SK-N-SH (cell line): Measurements from ENCODE around the gene SH3BGRL2. TPM values are rescaled to one million over a fixed set of nuclear protein-coding genes. Genes with fewer than 3 reads are reported as not detected.

Experiments used
- CTCF ChIA-PET: fragments of 300-600, 350-600 bp; formaldehyde crosslinking; extraction: SDS; loops from one replicate; lab custom pipeline; 2021; lab: Yijun Ruan, JAX
- POLR2A ChIA-PET: fragments of 350-600 bp; sonication (Branson Sonifier 250); formaldehyde crosslinking; extraction: SDS; loops from one replicate; lab custom pipeline; 2020; ENCODE audit warnings: antibody characterized with exemption, inconsistent platforms; lab: Yijun Ruan, JAX
- DNase-seq: peaks from one replicate; pipeline ENCODE4 v3.0.0; 2012
- H2AFZ ChIP-seq: fragments of 200-600 bp; sonication (generic); 2 replicates; pipeline ENCODE4 v1.8.1; 2016; ENCODE audit warnings: antibody characterized with exemption, mild to moderate bottlenecking, low read depth
- H3F3A ChIP-seq: fragments of 200-600 bp; sonication (generic); replicated peaks from 2 replicates; pipeline ENCODE3; 2016; ENCODE audit warnings: antibody characterized with exemption, mild to moderate bottlenecking; ENCODE audit not compliant: insufficient read depth
- H3K27ac ChIP-seq, 2 experiments: fragments of 200-500 bp in 1 of 2; fragments of 200-600 bp in 1 of 2; sonication (Bioruptor generic) in 1 of 2; sonication (generic), shearing (Covaris generic) in 1 of 2; 2 replicates each; pipeline versions ENCODE4 v1.5.1 to v1.6.1; 2014 to 2016; ENCODE audit warnings: low read depth in 2 of 2, inconsistent platforms in 1 of 2, low read length in 1 of 2, mild to moderate bottlenecking in 1 of 2, mixed read lengths in 1 of 2
- H3K27me3 ChIP-seq: fragments of 200-600 bp; sonication (generic), shearing (Covaris generic); 2 replicates; pipeline ENCODE4 v1.6.1; 2016; ENCODE audit warnings: mixed run types; ENCODE audit not compliant: insufficient read depth
- H3K36me3 ChIP-seq, 2 experiments: fragments of 200-500 bp in 1 of 2; fragments of 200-600 bp in 1 of 2; sonication (Bioruptor generic) in 1 of 2; sonication (generic) in 1 of 2; replicated peaks in 1 of 2; 2 replicates each; pipeline versions ENCODE3 to v1.5.1; 2014 to 2016; ENCODE audit warnings: low read length in 1 of 2, mild to moderate bottlenecking in 1 of 2; ENCODE audit not compliant: insufficient read depth in 2 of 2, control insufficient read depth in 1 of 2
- H3K4me1 ChIP-seq, 2 experiments: fragments of 200-500 bp in 1 of 2; fragments of 200-600 bp in 1 of 2; sonication (Bioruptor generic) in 1 of 2; sonication (generic), shearing (Covaris generic) in 1 of 2; 2 replicates each; pipeline versions ENCODE4 v1.5.1 to v1.6.1; 2014 to 2016; ENCODE audit warnings: low read depth in 1 of 2, low read length in 1 of 2, mixed run types in 1 of 2; ENCODE audit not compliant: insufficient read depth in 2 of 2, control insufficient read depth in 1 of 2
- H3K4me2 ChIP-seq: fragments of 200-600 bp; sonication (generic), shearing (Covaris generic); 2 replicates; pipeline ENCODE4 v1.6.1; 2017; ENCODE audit warnings: mixed run types
- H3K4me3 ChIP-seq, 2 experiments: fragments of 200-500 bp in 1 of 2; fragments of 200-600 bp in 1 of 2; sonication (Bioruptor generic) in 1 of 2; sonication (generic), shearing (Covaris generic) in 1 of 2; 2 replicates each; pipeline versions ENCODE4 v1.5.1 to v1.8.1; 2014 to 2016; ENCODE audit warnings: low read depth in 2 of 2, inconsistent platforms in 1 of 2, low read length in 1 of 2, mild to moderate bottlenecking in 1 of 2, mixed read lengths in 1 of 2, moderate library complexity in 1 of 2
- H3K79me2 ChIP-seq: fragments of 200-600 bp; sonication (generic); 2 replicates; pipeline ENCODE4 v1.8.1; 2017; ENCODE audit warnings: mild to moderate bottlenecking; ENCODE audit not compliant: insufficient read depth
- H3K9ac ChIP-seq: fragments of 200-600 bp; sonication (generic); 2 replicates; pipeline ENCODE4 v1.6.1; 2017; ENCODE audit warnings: mixed run types
- H3K9me2 ChIP-seq: fragments of 200-600 bp; sonication (generic); 2 replicates; pipeline ENCODE4 v1.6.1; 2017; ENCODE audit warnings: mixed run types
- H3K9me3 ChIP-seq: fragments of 200-600 bp; sonication (generic); 2 replicates; pipeline ENCODE4 v1.6.1; 2017; ENCODE audit warnings: mixed run types, mild to moderate bottlenecking, moderate library complexity
- H4K20me1 ChIP-seq: fragments of 200-600 bp; sonication (generic); 2 replicates; pipeline ENCODE4 v1.6.1; 2017; ENCODE audit warnings: mild to moderate bottlenecking, mixed run types; ENCODE audit not compliant: insufficient read depth
- EZH2phosphoT487 ChIP-seq: fragments of 200-600 bp; sonication (generic); IDR thresholded peaks from 2 replicates; pipeline ENCODE4 v1.6.1; 2017; ENCODE audit warnings: low read depth, mixed run types, mild to moderate bottlenecking, antibody characterized with exemption, moderate library complexity, borderline replicate concordance
- FOXJ3 ChIP-seq: sonication (generic); formaldehyde crosslinking; IDR thresholded peaks from 2 replicates; pipeline ENCODE4 v1.5.1; 2020; ENCODE audit warnings: mild to moderate bottlenecking, missing genetic modification reagents
- GABPA ChIP-seq: IDR thresholded peaks from 2 replicates; pipeline ENCODE4 v1.4.0; 2012; ENCODE audit warnings: low read depth, mild to moderate bottlenecking
- NRF1 ChIP-seq: IDR thresholded peaks from 2 replicates; pipeline ENCODE4 v1.6.1; 2012; ENCODE audit warnings: low read depth, mild to moderate bottlenecking, low read length
- POLR2AphosphoS5 ChIP-seq: IDR thresholded peaks from 2 replicates; pipeline ENCODE4 v1.6.1; 2012; ENCODE audit warnings: low read depth, low read length
- TAF1 ChIP-seq: IDR thresholded peaks from 2 replicates; pipeline ENCODE4 v1.6.1; 2012; ENCODE audit warnings: low read depth, mild to moderate bottlenecking, low read length, moderate library complexity, borderline replicate concordance
- TEAD4 ChIP-seq: IDR thresholded peaks from 2 replicates; pipeline ENCODE4 v1.4.0; 2012; ENCODE audit warnings: mild to moderate bottlenecking, borderline replicate concordance; ENCODE audit not compliant: insufficient read depth
- WGBS: methylation state at CpG from one replicate; pipeline ENCODE4 v1.1.6; 2017; ENCODE audit warnings: low lambda C conversion rate; 5-methylcytosine and 5-hydroxymethylcytosine counted together
- polyA plus RNA-seq, 3 experiments: library from polyadenylated mRNA; depleted of rRNA; stranded (reverse); fragments of >200 nt; gene quantifications; 2 replicates each; pipeline ENCODE4 v1.2.3, GENCODE V29; 2012
- TF ChIP-seq, protein P1 (sequence below): IDR thresholded peaks from 2 replicates; pipeline ENCODE4 v1.4.0; 2012; ENCODE audit warnings: low read depth

SH3BGRL2 gene
- polyA plus RNA-seq, 1 of the 3 experiments (the other 2 are of a cell fraction): 1.4 TPM

DNA sequence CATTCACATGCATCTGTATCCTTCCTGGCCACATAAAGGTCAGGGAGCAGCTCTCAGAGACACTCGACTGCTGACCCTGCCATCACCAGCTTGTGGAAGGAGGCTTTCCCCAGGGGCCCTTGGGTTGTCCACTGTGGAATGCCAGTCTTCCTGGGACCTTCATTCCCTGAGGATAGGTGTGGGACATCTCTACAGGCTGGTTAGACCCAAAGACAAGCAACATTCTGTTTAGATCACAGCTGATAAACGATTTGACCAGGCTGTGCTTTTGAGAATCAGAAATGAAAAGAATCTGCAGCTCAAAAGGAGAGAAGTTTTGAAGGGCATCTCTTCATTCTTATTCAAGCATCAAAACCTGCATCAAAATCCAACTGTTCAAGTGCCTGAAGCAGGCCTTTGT lies 18.2 kb upstream of the SH3BGRL2 start:
- Histone ChIP-seq H3K79me2 (no peaks in the 10 kb centered on the region), H3K4me3 (no peak overlapping the region), H2AFZ (no peak overlapping the region), H3K9ac (no peak overlapping the region), H3K36me3 (no peaks in the 10 kb centered on the region), H3F3A (no peaks in the 10 kb centered on the region), H3K27ac (peak overlapping the region in 1 of 2 experiments; percentile 86; a peak in 2 of 4 replicates), H3K4me2 (no peak overlapping the region), H3K27me3 (no peaks in the 10 kb centered on the region), H3K9me2 (no peaks in the 10 kb centered on the region), H3K4me1 (peaks cover 0 to 37% of the 10 kb centered on the region in 2 experiments; a peak in 2 of 4 replicates), H3K9me3 (no peaks in the 10 kb centered on the region), H4K20me1 (no peaks in the 10 kb centered on the region)
- no peak for DNase-seq
- WGBS: 41% methylated on average over 2 of the region's 2 CpGs
- TF ChIP-seq GABPA (no peak), FOXJ3 (CRISPR knock-in tag) (peak; percentile 62; the same call in 1 of the 2 replicates)
- POLR2A ChIA-PET: interaction anchor here (0.6 to 1.9 kb wide), 3 partner anchors 11 to 19 kb away, joined by 3 to 7 read pairs (median 3); partner anchors contain the start of gene SH3BGRL2
- CTCF ChIA-PET: interaction anchor here (0.6 to 2.5 kb wide), 11 partner anchors 10 to 255 kb away, joined by 3 to 11 read pairs (median 4); no protein-coding TSS in a partner anchor

DNA sequence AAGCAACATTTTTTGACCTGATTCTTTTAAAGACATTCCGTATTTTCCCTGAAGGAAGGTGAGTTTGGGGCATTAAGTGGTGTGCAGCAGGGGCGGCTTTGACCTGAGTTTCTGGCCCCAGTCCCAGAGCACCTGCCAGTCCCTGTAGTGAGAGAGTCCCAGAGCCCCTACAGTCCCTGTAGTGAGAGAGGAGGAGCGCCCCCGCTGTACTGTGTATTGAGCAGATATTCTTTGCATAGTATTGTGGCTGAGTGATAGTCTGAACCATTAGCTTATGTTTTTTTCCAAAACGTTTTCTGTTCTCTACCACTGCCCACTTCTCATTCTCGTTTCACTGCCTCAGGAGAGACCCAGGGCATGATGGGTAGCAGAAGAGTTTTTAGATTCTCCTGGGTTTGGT lies 17.2 kb upstream of the SH3BGRL2 start:
- Histone ChIP-seq H3K9me3 (no peaks in the 10 kb centered on the region), H3K4me1 (peaks cover 0 to 33% of the 10 kb centered on the region in 2 experiments; a peak in 2 of 4 replicates), H4K20me1 (no peaks in the 10 kb centered on the region), H3K9ac (no peak overlapping the region), H3K27ac (no peak overlapping the region), H3K4me2 (no peak overlapping the region), H3K27me3 (no peaks in the 10 kb centered on the region), H3F3A (no peaks in the 10 kb centered on the region), H3K36me3 (no peaks in the 10 kb centered on the region), H3K9me2 (no peaks in the 10 kb centered on the region), H3K4me3 (no peak overlapping the region), H3K79me2 (no peaks in the 10 kb centered on the region), H2AFZ (no peak overlapping the region)
- DNase-seq: no peak
- CTCF ChIA-PET: interaction anchor here (1.4 kb wide), 1 partner anchor 9 kb away, joined by 4 read pairs; no protein-coding TSS in a partner anchor
- POLR2A ChIA-PET: interaction anchor here (1.9 kb wide), 1 partner anchor 17 kb away, joined by 7 read pairs; the partner anchor contains the start of gene SH3BGRL2
- WGBS: 73% methylated on average over 6 of the region's 6 CpGs
- no peak for TF ChIP-seq NRF1
- no peak for TF ChIP-seq POLR2AphosphoS5
- TF ChIP-seq, protein P1, sequence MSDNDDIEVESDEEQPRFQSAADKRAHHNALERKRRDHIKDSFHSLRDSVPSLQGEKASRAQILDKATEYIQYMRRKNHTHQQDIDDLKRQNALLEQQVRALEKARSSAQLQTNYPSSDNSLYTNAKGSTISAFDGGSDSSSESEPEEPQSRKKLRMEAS: no peak
- TF ChIP-seq TAF1: no peak
- no peak for TF ChIP-seq EZH2phosphoT487

DNA sequence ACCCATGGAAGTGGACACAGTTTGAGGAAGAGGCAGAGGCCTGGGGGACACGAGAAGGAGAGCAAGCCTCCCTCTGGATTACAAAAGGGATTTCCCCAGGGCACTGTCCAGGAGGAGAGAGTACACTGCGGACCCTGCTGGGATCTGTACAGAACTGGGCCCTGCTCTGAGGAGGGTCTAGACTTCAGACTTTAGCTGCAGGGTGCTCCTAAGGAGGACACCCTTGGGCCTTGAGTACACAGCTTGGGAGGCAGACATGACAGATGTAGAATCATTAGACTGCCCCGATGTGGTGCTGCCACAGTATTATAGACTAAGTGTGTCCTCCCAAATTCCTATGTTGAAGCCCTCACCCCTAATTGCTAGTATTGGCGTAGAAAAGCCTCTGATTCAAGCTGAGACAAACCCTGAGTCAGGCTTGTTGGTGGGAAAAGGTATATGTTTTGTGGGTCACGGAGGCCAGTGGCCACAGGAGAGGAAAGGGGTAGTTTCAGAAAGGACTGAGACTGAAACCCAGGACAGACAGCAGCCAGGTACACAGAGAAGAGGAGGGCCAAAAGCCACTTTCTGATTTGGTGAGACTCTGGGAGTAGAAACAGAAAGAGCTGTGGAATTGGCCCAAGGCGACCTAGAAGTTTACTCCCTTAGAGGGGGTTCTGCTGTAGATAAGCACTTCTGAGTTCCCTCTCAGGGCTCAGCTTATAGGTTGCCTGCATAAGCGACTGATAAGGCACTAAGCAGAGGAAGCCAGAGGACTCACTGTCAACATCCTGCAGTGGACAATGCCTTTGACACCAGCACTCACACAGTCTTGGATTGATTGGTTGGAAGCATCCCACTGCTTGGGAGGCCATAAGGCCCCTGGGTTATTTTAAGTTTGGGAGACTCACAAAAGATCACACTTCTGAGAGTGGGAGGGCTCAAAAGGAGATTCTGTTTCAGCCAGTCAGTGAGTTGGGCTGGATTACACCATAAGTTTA lies 16.5 kb upstream of the SH3BGRL2 start:
- no peak for TF ChIP-seq TEAD4
- no peaks in the 10 kb centered on the region for H3K36me3 ChIP-seq
- H3K27ac ChIP-seq: no peak overlapping the region
- no peak overlapping the region for H3K4me3 ChIP-seq
- POLR2A ChIA-PET: no interaction called here
- H3K4me2 ChIP-seq: no peak overlapping the region
- H3K4me1 ChIP-seq: peaks cover 0 to 26% of the 10 kb centered on the region in 2 experiments; a peak in 2 of 4 replicates
- H3K27me3 ChIP-seq: no peaks in the 10 kb centered on the region
- no peaks in the 10 kb centered on the region for H4K20me1 ChIP-seq
- H3K9ac ChIP-seq: no peak overlapping the region
- H3K9me2 ChIP-seq: no peaks in the 10 kb centered on the region
- no peaks in the 10 kb centered on the region for H3F3A ChIP-seq
- CTCF ChIA-PET: interaction anchor here (0.6 to 1.4 kb wide), 3 partner anchors 8 to 26 kb away, joined by 3 to 4 read pairs (median 3); no protein-coding TSS in a partner anchor
- WGBS: 87% methylated on average over 5 of the region's 7 CpGs
- no peaks in the 10 kb centered on the region for H3K79me2 ChIP-seq
- H2AFZ ChIP-seq: no peak overlapping the region
- H3K9me3 ChIP-seq: no peaks in the 10 kb centered on the region
- DNase-seq: no peak
